H9 (cell line): ENCODE data around the gene SLC35B2. TPM values are rescaled to one million over a fixed set of nuclear protein-coding genes. Genes with fewer than 3 reads are reported as not detected.
A peak's percentile ranks its signal among the peaks of the same experiment; 100 is the strongest.

ENCODE experiments used
- DNase-seq: peaks from one replicate; pipeline ENCODE4 v3.0.0-alpha.2; 2017
- H2AFZ ChIP-seq: one replicate; pipeline ENCODE4 v1.6.1; 2013; ENCODE audit warnings: mild to moderate bottlenecking, low read length, control low read depth, moderate library complexity
- H2AK5ac ChIP-seq: 2 replicates; pipeline ENCODE4 v1.6.1; 2013; ENCODE audit warnings: low read length, control low read depth, mixed read lengths; ENCODE audit not compliant: insufficient read length
- H2BK120ac ChIP-seq: one replicate; pipeline ENCODE4 v1.6.1; 2013; ENCODE audit warnings: low read depth, mild to moderate bottlenecking, low read length, control low read depth, inconsistent platforms; ENCODE audit not compliant: poor library complexity, severe bottlenecking
- H2BK12ac ChIP-seq: 2 replicates; pipeline ENCODE4 v1.6.1; 2013; ENCODE audit warnings: low read length, control low read depth, mixed read lengths, low read depth; ENCODE audit not compliant: insufficient read length
- H2BK15ac ChIP-seq: 2 replicates; pipeline ENCODE4 v1.6.1; 2013; ENCODE audit warnings: low read depth, low read length, control low read depth
- H2BK20ac ChIP-seq: one replicate; pipeline ENCODE4 v1.6.1; 2013; ENCODE audit warnings: low read depth, mild to moderate bottlenecking, low read length, control low read depth, inconsistent platforms; ENCODE audit not compliant: poor library complexity, severe bottlenecking
- H2BK5ac ChIP-seq: 2 replicates; pipeline ENCODE4 v1.6.1; 2013; ENCODE audit warnings: low read length, control low read depth, mixed read lengths; ENCODE audit not compliant: insufficient read length
- H3K14ac ChIP-seq: 2 replicates; pipeline ENCODE4 v1.6.1; 2013; ENCODE audit warnings: low read length, control low read depth; ENCODE audit not compliant: insufficient read depth
- H3K18ac ChIP-seq: 2 replicates; pipeline ENCODE4 v1.6.1; 2013; ENCODE audit warnings: low read depth, mild to moderate bottlenecking, mixed read lengths, low read length, control low read depth; ENCODE audit not compliant: insufficient read length
- H3K23ac ChIP-seq: 2 replicates; pipeline ENCODE4 v1.6.1; 2013; ENCODE audit warnings: low read length, control low read depth, mixed read lengths, low read depth; ENCODE audit not compliant: insufficient read length
- H3K23me2 ChIP-seq: 2 replicates; pipeline ENCODE4 v1.6.1; 2013; ENCODE audit warnings: low read depth, mild to moderate bottlenecking, mixed read lengths, low read length, control low read depth; ENCODE audit not compliant: insufficient read length, poor library complexity, severe bottlenecking
- H3K27ac ChIP-seq: 2 replicates; pipeline ENCODE4 v1.5.1; 2013; ENCODE audit warnings: low read length, control low read depth, mixed read lengths, low read depth; ENCODE audit not compliant: insufficient read length
- H3K27me3 ChIP-seq: 2 replicates; pipeline ENCODE4 v1.6.1; 2013; ENCODE audit warnings: low read length, control low read depth, inconsistent platforms; ENCODE audit not compliant: insufficient read depth
- H3K4ac ChIP-seq: 2 replicates; pipeline ENCODE4 v1.6.1; 2013; ENCODE audit warnings: low read depth, mild to moderate bottlenecking, control low read depth, inconsistent platforms, low read length, moderate library complexity
- H3K4me1 ChIP-seq: 2 replicates; pipeline ENCODE4 v1.6.1; 2013; ENCODE audit warnings: low read length, control low read depth, inconsistent platforms; ENCODE audit not compliant: insufficient read depth
- H3K4me2 ChIP-seq: 2 replicates; pipeline ENCODE4 v1.6.1; 2013; ENCODE audit warnings: low read length, control low read depth, mixed read lengths; ENCODE audit not compliant: insufficient read length, insufficient read depth
- H3K56ac ChIP-seq: 2 replicates; pipeline ENCODE4 v1.6.1; 2013; ENCODE audit warnings: low read depth, mild to moderate bottlenecking, mixed read lengths, low read length, control low read depth; ENCODE audit not compliant: insufficient read length
- H3K79me1 ChIP-seq: 2 replicates; pipeline ENCODE4 v1.6.1; 2013; ENCODE audit warnings: low read depth, mild to moderate bottlenecking, moderate library complexity, low read length, control low read depth, inconsistent platforms; ENCODE audit not compliant: insufficient read depth, poor library complexity, severe bottlenecking
- H3K79me2 ChIP-seq: 2 replicates; pipeline ENCODE4 v1.6.1; 2013; ENCODE audit warnings: low read length, control low read depth, inconsistent platforms; ENCODE audit not compliant: insufficient read depth
- H3K9ac ChIP-seq: 2 replicates; pipeline ENCODE4 v1.6.1; 2013; ENCODE audit warnings: low read length, control low read depth, mixed read lengths; ENCODE audit not compliant: insufficient read length; ENCODE audit errors: extremely low read depth
- H3K9me3 ChIP-seq: one replicate; pipeline ENCODE4 v1.6.1; 2013; ENCODE audit warnings: low read depth, low read length, inconsistent platforms; ENCODE audit not compliant: control insufficient read depth
- H3T11ph ChIP-seq: one replicate; pipeline ENCODE4 v1.6.1; 2013; ENCODE audit warnings: mild to moderate bottlenecking, low read length, control low read depth, inconsistent platforms
- H4K20me1 ChIP-seq: one replicate; pipeline ENCODE4 v1.6.1; 2013; ENCODE audit not compliant: control insufficient read depth, insufficient read length, insufficient read depth
- H4K5ac ChIP-seq: 2 replicates; pipeline ENCODE4 v1.6.1; 2013; ENCODE audit warnings: low read depth, mild to moderate bottlenecking, mixed read lengths, low read length, control low read depth; ENCODE audit not compliant: insufficient read length
- H4K8ac ChIP-seq: replicated peaks from 2 replicates; pipeline ENCODE4 v1.6.1; 2013; ENCODE audit warnings: low read length, control low read depth, mixed read lengths, low read depth; ENCODE audit not compliant: insufficient read length
- H4K91ac ChIP-seq: 2 replicates; pipeline ENCODE4 v1.6.1; 2013; ENCODE audit warnings: low read depth, mild to moderate bottlenecking, moderate library complexity, mixed read lengths, low read length, control low read depth; ENCODE audit not compliant: insufficient read length
- H3K27ac Mint-ChIP-seq, 3 experiments: 2 replicates in 2 of 3; 3 replicates in 1 of 3; pipeline ENCODE4 v1.8.0; 2020 to 2021; ENCODE audit warnings: mixed read lengths in 3 of 3, mild to moderate bottlenecking in 1 of 3, moderate library complexity in 1 of 3
- H3K27me3 Mint-ChIP-seq: 2 replicates; pipeline ENCODE4 v1.8.0; 2021; ENCODE audit warnings: low read depth, mild to moderate bottlenecking, moderate library complexity, mixed read lengths
- H3K36me3 Mint-ChIP-seq, 3 experiments: 2 replicates in 2 of 3; 3 replicates in 1 of 3; pipeline ENCODE4 v1.8.0; 2020 to 2021; ENCODE audit warnings: low read depth in 3 of 3, mixed read lengths in 3 of 3; ENCODE audit not compliant: insufficient read depth in 1 of 3
- H3K4me1 Mint-ChIP-seq, 2 experiments: 2 replicates each; pipeline ENCODE4 v1.8.0; 2020; ENCODE audit warnings: mixed read lengths in 2 of 2
- H3K4me3 Mint-ChIP-seq, 2 experiments: 2 replicates in 1 of 2; 3 replicates in 1 of 2; pipeline ENCODE4 v1.8.0; 2020 to 2021; ENCODE audit warnings: mild to moderate bottlenecking in 2 of 2, mixed read lengths in 2 of 2, moderate library complexity in 1 of 2
- H3K9me3 Mint-ChIP-seq, 2 experiments: 2 replicates in 1 of 2; 3 replicates in 1 of 2; pipeline ENCODE4 v1.8.0; 2020; ENCODE audit warnings: mild to moderate bottlenecking in 2 of 2, mixed read lengths in 2 of 2, moderate library complexity in 1 of 2
- CTCF ChIP-seq: fragments of 200-600 bp; sonication (generic); conservative IDR thresholded peaks from 3 replicates; pipeline ENCODE4 v1.8.0; 2021; ENCODE audit warnings: antibody characterized with exemption, mild to moderate bottlenecking
- WGBS: extraction: QIAGEN DNeasy Blood & Tissue Kit; methylation state at CpG from one replicate; pipeline ENCODE4 v1.1.7; 2013; ENCODE audit warnings: missing lambda C conversion rate, low lambda C conversion rate, mixed read lengths; ENCODE audit not compliant: insufficient read length; ENCODE audit errors: extremely low coverage; 5-methylcytosine and 5-hydroxymethylcytosine counted together
- total RNA-seq: library from RNA; stranded (reverse); gene quantifications from 2 replicates; pipeline ENCODE4 v1.2.1, GENCODE V29; 2021

Gene SLC35B2
- total RNA-seq, 1 experiment from 2014 or later: 34.5 TPM

GRCh38 chr6:44249082-44249748, 8.1 kb downstream of the SLC35B2 start:
- H3K9ac ChIP-seq: peak overlapping the region; percentile 39
- H3K27ac Mint-ChIP-seq: peak overlapping the region; percentile 79 to 100 (median 97); a peak in 5 of 7 replicates

More at GRCh38 chr6:44249082-44249748, 8.1 kb downstream of the SLC35B2 start:
- H3K56ac ChIP-seq: no peak overlapping the region
- peaks cover 10% of the 10 kb centered on the region for H3K23me2 ChIP-seq
- Mint-ChIP-seq H3K4me1 (peaks cover 44 to 48% of the 10 kb centered on the region in 2 experiments), H3K9me3 (peaks cover 3 to 4% of the 10 kb centered on the region in 2 experiments; a peak in 3 of 5 replicates), H3K4me3 (peak overlapping the region; percentile 99 to 100), H3K36me3 (peaks cover 64 to 74% (median 72%) of the 10 kb centered on the region in 3 experiments), H3K27me3 (peaks cover 5% of the 10 kb centered on the region)
- WGBS: no CpG with 5 or more reads among the region's 9 CpGs
- no peak overlapping the region for H3K14ac ChIP-seq
- no peak overlapping the region for H2AK5ac ChIP-seq
- H3K27ac ChIP-seq: no peak overlapping the region
- peaks cover 12% of the 10 kb centered on the region; the same call in 1 of the 2 replicates for H3K4me1 ChIP-seq
- peak overlapping the region; percentile 76 for H3K4me2 ChIP-seq
- H2AFZ ChIP-seq: no peak overlapping the region
- no peaks in the 10 kb centered on the region for H3K27me3 ChIP-seq
- H2BK12ac ChIP-seq: no peak overlapping the region
- H2BK20ac ChIP-seq: no peak overlapping the region
- H2BK15ac ChIP-seq: no peak overlapping the region
- H4K91ac ChIP-seq: no peak overlapping the region
- no peaks in the 10 kb centered on the region for H3K79me1 ChIP-seq
- no peak overlapping the region for H2BK120ac ChIP-seq
- H4K20me1 ChIP-seq: no peaks in the 10 kb centered on the region
- no peak overlapping the region for H3K4ac ChIP-seq
- DNase-seq: no peak
- H3K18ac ChIP-seq: no peak overlapping the region
- no peak overlapping the region for H3K23ac ChIP-seq
- H2BK5ac ChIP-seq: no peak overlapping the region
- peaks cover 27% of the 10 kb centered on the region for H3K79me2 ChIP-seq
- H4K5ac ChIP-seq: no peak overlapping the region
- TF ChIP-seq CTCF: no peak
- no peaks in the 10 kb centered on the region for H3K9me3 ChIP-seq
- no peak overlapping the region for H3T11ph ChIP-seq
- no peak overlapping the region for H4K8ac ChIP-seq
